ENCODE measurements around the gene BAIAP3.

Gene BAIAP3

DNA sequence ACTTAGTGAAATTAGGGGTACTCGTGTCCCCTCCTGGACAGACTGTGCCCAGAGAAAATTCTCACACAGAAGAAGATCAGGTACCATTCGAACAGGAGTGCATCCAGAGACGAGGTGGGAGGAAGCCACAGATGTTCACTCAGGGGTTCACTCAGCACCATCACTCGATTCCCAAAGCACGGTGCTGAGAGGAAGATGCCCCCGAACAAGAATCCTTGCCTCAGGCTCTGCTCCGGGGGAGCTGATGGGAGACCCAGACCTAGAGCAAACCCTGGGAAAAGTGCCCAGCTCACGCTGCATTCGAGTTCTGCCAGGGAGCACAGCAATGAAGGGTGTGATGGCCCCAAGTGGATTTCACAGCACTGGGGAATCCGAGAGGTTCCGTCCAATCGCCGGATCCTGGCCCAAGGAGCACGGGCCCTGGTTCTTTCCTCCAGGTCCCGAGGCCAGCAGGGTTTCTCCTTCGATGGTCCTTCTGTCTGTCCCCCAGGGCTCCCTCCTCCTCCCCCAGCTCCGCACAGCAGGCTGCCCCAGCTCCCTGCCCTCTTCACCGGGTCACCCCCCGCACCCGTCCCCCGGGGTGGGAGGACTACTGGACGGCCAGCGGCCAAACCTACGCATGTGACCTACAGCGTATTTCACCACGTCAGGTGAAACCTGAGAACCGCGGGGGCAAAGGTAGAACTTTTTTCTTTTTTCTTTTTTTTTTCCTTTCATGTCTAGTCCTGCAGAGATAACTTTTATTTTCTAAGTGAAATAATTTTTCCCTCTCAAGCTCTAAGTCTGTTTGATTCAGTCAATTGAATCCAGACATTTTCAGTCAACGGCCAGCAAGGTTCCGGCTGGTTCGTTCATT lies 34.2 kb upstream of the BAIAP3 start:
- no peak for DNase-seq (ENCODE audit: low spot score)

DNA sequence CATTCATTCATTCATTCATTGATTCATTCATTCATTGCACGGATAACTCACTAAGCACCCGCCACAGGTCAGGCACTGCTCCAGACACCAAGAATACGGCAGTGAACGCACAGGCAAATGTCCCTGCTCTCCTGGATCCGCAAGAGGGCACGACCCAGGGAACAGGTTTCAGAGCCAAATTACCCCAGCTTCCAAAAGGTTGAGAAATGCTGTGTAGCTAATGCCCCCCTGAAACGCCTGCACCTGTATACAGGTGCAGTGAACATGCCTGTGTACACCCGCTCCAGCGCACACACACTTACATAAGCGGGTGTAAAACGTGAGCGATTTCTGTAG lies 33.6 kb upstream of the BAIAP3 start:
- DNase-seq (ENCODE audit: low spot score): no peak

DNA sequence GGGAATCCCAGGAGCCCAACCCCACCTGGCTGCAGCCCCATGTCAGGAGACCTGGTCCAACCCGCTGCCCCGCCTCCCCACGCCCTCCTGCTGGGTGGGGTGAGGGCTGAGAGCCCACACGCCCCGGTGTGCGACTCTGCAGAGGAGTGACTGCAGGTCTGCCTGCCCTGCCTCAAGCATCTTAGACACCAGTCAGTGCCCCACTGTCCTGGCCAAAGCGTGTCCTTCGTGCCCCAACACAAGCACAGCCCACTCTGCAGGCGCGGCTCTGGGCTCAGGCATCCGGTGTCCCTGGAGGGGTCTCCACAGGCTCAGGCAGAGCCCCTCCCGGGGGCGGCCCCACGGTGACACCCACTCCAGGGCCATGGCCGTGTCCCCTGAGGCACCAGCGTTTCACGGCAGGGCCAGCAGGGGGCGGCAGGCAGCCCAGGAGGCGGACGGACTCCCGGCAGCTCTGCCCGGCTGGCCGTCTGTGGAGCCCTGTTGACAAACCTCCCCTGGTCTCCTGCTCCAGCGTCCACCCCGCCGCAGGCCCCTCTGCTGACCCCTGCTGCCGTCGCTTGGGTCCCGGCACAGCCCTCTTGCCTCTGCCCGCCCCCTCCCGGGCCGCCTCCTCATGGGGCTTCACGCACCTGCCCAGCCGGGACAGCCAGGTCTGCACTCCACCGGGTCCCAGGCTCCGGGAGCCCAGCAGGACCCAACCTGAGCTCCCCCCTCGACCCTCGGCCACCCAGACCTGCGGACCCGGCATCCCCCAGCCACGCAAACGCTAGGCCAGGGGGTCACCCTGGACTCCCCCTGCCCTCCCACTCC lies 32.6 kb upstream of the BAIAP3 start:
- DNase-seq (ENCODE audit: low spot score): peak; percentile 21

DNA sequence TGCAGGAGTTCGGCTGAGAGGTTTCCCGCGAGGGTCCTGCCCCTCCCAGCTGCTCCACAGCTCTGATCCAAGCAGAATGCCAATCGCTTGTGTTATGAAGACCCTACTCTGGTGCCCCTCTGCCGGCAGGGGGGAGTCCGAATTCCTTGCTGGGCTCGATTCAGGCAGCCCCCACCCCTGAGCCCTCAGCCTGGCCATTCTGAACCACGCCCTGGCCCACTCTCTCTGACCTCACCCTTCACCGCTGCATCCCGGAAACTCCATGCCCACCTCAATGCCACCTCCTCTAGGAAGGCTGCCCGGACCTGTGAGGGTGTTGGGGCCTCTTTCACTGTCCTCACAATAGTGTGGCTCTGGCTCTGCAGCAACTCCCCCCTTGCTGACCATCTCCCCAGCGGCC lies 31.9 kb upstream of the BAIAP3 start:
- no peak for DNase-seq (ENCODE audit: low spot score)

DNA sequence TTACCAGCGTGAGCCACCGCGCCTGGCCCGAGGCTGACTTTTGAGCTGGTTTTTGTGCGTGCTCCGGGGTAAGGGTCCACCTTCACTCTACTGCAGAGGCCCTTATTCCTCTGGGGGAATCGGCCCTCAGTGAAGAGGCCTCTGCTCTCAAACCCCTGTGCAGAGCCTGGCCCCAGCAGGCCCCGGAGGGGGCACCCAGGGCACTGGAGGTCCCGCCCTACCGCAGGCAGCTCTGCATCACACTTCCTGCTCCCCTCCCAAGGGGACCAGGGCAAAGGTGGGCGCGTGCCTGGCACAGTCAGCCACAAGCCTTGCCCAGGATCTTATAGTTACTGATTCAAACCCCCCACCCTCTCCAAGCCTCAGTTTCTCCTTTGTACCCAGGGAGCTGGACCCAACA lies 27.6 kb upstream of the BAIAP3 start:
- DNase-seq (ENCODE audit: low spot score): no peak

DNA sequence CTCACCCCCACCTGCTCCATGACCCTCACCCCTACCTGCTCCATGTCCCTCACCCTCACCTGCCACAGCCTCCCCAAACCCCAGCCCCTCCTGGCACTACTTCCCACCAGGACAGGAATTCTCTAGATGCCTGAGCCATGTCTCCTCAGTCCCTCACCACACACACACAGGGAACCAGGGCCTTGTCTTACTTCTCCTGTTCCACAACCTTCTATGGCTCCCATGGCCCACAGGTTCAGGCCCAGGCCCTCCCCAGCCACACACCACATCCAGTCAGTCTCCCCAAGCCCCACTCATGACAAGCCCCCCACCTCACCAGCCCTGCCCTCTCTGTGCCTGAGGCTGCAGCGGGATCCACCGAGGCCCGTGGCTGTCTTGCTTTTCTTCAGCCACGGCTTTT lies 27.1 kb upstream of the BAIAP3 start:
- no peak for DNase-seq (ENCODE audit: low spot score)

DNA sequence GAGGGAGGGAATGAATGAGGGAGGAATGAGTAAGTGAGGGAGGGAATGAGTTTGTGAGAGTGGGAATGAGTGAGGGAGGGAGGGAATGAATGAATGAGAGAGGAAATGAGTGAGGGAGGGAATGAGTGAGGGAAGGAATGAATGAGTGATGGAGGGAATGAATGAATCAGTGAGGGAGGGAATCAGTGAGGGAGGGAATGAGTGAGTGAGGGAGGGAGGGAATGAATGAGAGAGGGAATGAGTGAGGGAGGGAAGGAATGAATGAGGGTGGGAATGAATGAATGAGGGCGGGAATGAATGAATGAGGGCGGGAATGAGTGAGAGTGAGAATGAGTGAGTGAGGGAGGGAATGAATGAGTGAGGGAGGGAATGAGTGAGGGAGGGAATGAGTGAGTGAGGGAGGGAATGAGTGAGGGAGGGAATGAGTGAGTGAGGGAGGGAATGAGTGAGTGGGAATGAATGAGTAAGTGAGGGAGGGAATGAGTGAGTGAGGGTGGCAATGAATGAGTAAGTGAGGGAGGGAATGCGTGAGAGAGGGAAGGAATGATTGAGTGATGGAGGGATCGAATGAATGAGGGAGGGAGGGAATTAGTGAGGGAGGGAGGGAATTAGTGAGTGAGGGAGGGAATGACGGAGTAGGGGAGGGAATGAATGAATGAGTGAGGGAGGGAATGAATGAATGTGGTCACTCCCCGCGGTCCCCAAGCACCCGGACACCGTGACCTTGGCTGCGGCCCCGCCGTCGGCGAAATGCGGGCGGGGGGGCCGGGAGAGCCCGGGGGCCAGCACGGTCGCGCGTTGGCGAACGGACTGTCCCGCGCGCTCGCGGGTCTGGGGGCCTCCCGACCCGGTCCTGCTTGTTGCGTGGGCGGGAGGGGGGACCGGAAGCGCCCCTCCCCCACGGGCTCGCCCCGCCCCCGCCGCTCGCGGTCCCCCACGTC lies 25.1 kb upstream of the BAIAP3 start:
- DNase-seq (ENCODE audit: low spot score): peak; percentile 82

DNA sequence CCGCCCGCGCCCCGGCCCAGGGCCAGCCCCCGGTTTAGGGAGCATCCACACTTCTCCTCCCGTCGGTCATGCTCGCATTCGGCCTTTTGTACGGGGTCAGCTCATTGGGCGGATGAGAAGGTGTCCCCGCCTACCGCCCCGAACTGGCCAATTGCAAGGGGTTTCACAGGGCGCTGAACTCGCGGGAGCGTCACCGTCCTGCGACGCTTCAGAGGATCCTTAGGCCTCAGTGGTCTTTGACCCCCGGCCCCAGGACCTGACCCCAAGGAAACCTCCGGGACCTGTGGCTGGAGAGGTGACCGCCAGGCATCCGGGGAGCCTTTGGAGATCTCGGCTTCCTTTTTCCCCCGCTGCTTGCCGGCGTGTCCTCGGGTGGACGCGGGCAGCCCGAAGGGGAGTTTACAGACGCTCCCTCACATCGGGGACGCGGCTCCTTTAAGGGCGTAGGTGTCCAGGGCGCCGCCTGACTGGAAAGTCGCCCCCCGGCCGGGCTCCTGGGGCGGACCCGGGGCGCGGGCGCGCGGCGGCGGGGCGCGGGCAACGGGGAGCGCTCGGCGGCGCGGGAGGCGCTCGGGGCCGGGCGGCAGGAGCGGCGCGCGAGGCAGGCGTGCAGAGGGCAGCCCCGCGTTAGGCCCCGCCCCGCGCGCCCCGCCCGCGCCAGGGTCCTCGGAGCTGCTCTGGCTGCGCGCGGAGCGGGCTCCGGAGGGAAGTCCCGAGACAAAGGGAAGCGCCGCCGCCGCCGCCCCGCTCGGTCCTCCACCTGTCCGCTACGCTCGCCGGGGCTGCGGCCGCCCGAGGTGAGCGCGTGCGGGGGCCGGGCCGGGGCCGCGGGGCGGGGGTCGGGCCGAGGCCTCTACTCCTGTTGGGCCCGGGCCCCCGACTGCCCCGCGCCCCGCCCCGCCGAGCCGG lies 24.2 kb upstream of the BAIAP3 start, which contains the start of gene UBE2I:
Gene UBE2I, plus strand, starts transcription at position 660 of the 909 bp plus-strand sequence. CDS start 4,395 bp downstream, outside the sequence.
- peak; percentile 96 for DNase-seq (ENCODE audit: low spot score)

DNA sequence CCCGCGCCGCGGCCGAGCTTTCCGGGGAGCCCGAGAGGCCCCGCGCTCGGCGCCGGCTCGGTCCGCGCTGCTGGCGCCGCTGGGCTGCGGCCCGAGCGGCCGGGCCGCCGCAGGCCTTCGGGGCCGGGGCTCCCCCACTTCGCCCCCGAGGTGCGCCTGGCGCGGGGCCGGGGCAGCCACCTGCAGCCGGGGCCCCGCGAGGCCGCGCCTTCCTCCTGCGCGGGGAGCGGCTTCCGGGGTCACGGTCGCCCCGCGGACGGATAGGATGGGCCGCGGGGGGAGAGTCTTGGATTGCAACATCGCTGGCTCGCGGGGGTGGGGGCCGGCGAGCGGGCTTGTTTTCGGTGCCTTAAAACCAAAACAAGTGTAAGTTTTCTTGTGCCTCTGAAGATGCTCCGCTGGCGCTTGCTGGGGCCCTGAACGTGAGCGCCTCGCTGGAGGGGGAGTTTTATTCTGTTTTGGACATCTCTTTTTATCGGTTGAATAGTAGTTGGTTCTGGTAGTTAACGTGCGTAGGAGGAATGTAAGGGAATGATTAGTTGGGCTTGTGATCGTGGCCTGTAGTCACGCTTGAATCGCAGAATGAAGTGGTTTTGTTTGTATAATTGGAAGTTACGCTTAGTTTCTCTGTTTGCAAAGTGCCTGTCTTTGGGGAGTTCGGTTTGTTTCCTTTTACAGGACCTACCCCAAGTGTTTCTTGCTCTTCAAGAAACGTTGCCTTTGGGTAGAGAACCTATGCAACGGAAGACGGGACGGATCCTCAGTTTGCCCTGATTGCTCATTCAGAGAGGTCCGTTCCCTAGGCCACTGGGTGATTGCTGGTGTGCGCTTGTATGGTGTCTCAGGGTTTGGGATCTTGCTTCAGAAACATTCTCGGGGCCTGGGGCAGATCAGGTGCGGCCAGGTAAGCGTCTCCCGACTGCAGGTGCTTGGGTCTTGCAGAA lies 23.3 kb upstream of the BAIAP3 start:
- DNase-seq (ENCODE audit: low spot score): peak; percentile 48

DNA sequence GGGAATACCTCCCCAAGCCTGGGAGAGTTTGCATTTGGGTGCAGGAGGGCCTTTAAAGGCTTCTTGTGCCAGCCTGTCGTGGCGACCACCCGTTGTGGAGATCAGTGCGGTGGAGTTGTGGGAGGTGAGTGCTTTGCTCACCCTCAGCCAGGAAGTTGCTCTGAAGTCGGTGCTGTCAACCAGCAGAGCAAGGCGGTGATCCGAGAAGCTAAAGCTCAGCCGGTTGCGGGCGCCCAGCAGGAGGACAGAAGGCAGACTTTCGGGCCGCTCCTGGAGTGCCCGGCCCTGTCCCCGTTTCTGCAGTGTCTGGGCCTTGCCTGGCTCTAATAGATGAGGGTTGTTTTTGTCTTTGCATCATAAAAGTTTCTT lies 22.6 kb upstream of the BAIAP3 start:
- DNase-seq (ENCODE audit: low spot score): peak; percentile 37

DNA sequence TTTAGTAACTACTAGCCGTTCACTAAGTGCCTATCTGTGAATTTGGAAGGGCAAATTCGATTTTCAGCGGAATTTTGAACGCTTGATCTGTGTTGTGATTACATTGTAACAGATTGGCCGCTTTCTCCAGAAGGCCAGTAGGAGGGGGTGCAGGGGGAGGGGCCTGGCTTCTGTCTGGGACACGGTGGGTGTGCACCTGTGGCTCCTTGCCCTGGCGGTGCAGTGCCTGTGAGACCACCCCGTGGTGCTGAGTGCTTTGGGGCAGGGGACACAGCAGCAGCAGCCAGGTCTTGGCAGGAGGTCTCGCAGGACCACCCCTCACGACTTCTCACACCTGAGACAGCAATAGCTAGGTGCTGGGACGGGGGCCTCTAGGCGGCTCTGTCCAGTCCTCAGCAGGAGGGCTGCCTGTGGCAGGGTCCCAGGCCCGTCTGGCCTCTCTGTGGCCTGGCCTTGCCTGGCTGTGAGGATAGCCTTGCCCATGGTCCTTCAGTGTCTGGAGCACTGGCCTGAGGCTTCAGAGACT lies 22.2 kb upstream of the BAIAP3 start:
- no peak for DNase-seq (ENCODE audit: low spot score)

DNA sequence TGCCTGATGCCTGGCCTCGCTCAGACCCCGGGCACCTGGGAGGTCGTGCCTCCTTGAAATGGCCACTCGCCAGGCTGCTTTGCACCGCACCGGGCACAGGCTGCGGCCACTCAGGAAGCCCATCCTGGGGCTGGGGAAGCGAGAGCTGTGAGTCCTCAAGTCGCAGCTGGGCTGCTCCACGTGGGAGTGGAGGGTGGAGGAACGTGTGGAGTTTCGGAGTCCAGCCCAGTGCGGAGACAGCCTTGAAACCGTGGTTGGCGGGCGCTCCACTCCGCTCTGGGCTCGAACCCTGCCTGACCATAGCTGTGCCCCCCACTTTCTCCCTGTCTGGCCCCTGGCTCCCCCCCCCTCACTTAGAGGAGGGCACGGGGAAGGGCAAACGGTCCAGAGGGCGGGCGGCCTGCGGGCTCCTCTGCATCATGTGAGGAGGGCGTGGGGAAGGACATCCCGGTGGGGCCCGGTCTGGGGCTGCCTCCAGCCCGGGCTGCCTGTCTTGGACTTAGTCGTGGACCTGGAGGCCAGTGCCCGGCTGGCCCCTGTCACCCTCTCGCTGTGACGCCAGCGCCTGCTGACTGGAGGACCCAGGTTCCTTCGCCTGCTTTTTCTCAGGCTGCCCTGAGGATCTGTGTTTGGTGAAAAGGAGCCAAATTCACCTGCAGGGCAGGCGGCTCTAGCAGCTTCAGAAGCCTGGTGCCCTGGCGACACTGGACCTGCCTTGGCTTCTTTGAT lies 21.5 kb upstream of the BAIAP3 start:
- no peak for DNase-seq (ENCODE audit: low spot score)

DNA sequence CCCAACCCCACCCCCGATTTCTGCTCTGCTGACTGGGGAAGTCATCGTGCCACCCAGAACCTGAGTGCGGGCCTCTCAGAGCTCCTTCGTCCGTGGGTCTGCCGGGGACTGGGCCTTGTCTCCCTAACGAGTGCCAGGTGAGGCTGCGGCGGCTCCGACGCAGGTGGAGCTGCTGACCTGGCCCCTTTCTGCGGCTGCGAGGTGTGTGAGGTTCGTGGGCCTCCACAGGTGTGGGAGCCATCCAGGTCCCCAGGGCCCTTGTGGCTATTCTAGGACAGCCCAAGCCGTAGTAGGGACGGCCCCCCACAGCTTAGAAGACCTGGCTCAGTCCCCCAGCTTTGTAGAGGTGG lies 21.0 kb upstream of the BAIAP3 start:
- DNase-seq (ENCODE audit: low spot score): no peak

DNA sequence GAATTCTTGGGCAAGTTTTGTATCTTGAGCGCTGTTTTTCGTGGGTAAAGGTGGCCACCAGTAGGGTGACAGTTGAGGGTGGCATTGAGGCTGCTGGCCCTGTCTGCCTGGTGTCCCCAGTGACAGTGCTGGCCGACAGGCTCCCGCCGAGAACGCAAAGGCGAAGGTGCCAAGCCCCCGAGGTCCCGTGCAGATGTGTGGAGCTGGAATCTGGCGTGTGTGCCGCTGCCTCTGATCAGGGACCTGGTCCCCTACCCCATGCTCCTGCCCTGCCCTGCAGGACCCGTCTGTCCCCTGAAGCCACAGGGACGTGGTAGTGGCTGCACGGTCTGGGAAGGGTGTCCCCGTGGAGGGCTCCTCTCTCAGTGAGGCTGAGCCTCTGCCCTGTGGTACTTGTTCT lies 20.5 kb upstream of the BAIAP3 start:
- no peak for DNase-seq (ENCODE audit: low spot score)

DNA sequence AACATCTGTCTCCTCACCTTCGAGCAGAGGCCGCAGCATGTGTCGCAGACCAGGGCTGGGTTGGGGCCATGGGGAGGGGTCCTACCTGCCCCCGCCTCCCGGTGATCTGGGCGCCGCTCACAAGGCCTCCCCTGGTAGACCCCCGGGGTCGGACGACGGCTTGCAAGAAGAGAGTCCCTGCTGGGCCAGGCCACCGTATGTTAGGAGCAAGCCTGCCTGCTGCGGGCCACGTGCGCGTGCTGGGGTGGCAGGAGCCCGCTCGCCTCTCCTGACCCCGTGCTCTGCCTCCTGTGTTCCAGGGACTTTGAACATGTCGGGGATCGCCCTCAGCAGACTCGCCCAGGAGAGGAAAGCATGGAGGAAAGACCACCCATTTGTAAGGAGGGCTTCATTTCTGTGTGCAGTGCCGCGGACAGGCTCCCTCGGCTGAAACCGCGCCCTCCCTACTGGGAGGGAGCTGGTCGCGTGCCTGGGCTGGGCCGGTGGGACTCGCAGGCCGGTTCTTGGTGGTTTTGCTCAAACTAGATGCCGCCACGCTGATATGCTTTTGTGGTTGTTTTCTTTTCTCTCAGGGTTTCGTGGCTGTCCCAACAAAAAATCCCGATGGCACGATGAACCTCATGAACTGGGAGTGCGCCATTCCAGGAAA lies 19.6 kb upstream of the BAIAP3 start:
- no peak for DNase-seq (ENCODE audit: low spot score)

DNA sequence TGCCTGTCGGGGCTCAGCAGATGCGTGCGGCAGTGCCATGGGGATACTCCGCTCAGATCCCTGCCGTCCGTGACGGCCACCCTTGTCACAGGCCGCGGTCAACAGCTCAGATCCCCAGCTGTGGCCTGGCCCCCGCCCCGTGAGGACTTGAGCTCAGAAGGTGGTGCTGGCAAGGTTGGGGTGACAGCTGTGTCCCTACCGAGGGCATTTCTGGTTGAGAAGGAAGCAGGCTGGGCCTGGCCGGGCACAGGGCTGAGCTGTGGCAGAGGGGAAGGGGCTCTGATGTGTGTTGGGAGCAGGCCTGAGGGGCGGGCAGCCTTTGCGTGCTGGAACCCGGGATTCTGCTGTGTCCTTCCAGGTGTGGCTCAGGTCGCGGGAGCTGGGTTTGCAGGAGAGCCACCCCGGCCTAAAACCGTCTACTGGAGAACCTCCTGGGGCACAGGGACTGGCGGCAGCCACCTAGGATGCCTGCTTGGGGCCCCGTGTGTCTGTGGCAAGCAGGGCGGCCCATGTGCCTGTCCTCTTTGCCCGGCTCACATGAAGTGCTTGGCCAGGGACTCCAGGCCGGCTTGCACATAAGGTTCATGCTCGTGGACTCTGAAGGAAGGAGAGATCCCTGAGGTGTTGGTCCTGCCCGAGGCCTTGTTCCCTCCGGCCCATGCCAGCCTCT lies 18.9 kb upstream of the BAIAP3 start:
- DNase-seq (ENCODE audit: low spot score): no peak

DNA sequence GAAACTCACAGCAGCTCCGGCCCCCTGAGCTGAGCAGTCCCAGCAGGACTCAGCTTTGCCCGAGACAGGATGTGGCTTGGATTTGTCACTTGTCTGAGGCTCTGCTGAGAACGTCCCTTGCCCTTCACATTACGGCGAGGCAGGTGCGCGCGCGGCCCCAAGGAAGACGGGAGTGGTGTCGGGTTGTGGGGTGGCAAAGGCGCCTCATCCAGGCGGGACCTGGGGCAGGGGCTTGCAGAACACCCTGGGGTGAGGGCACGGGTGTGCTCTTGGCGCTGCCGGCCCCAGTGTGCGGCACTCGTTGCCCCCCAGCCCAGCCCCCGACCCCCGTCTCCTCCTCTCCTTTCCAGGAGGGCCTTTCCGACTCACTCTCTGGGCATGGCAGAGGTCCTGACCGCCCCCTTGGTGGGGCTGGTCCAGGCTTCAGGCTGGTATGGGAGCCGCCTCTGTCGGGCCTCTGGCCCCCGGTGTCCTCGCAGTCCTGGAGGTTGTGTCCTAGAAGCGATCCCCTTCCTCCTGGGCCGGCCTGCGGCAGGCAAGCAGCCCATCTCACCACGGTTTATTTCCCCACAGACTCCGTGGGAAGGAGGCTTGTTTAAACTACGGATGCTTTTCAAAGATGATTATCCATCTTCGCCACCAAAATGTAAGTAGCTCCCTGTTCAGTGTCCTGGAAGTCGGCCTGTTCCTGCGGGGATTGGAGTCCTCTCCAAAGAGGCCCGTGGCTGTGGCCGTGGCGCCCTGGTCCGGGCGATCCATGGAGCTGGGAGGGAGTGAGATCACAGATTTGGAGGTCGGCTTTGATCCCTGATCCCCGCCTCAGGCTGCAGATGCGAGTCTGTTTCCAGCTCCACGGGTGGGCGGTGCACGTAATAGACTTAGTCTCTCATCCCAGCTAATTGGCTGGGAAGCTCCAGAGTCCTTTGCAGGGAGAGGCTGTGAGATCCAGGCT lies 18.1 kb upstream of the BAIAP3 start:
- DNase-seq (ENCODE audit: low spot score): no peak
